GM21515 (cell line): ENCODE measurements around the gene OR5H14.
"Not testable (repeated sequence)": the region's sequence is repeated elsewhere in the genome, so short reads cannot be mapped to it uniquely, and the experiment has no call there.

Experiments used
- ATAC-seq: cut with Tn5 transposase; IDR thresholded peaks from one replicate; pipeline ENCODE4 v1.9.1; 2021; ENCODE audit not compliant: unreplicated experiment

Gene OR5H14

DNA sequence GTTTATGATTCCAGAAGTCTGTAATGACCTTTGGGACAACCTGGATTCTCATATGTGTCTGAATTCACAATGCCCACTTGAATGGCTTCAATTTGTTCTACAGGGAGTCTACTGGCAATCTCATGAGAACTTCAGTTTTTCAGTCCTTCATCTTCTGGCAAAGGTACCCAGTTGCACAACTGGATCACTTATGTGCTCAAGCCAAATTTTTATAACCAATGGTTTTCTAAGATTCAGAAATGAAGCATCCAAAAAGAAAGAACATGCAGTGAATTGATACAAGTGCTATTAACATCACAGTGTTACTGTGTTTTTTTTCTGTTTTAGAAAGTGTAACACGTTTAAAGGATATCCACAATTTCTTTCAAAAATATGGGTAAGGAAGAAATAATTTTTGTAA, at the start of gene OR5H14:
TSS of gene OR5H14 (plus strand) at position 301 of the 400 bp plus-strand sequence. CDS start 1,907 bp downstream, outside the sequence.
- ATAC-seq, result no peak

DNA sequence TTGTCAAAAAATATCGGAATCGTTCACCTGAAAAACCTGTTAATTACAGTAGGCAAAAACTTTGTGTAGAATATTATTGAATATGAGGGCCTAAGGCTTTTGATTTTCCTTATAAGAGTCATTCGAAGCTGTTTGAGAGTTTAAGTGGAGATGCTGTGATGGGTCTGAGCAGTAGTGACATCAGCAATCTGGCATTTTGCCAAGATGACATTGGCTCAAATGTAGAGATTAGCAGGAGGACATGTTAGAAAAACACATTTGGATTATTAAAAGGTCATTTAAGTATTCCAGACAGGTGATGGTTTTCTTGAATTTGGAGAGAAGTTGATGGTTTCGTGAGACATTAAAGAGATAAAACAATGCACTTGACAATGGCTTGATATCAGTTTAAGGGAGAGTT, 47.4 kb upstream of the OR5H14 start:
- ATAC-seq, result no peak

DNA sequence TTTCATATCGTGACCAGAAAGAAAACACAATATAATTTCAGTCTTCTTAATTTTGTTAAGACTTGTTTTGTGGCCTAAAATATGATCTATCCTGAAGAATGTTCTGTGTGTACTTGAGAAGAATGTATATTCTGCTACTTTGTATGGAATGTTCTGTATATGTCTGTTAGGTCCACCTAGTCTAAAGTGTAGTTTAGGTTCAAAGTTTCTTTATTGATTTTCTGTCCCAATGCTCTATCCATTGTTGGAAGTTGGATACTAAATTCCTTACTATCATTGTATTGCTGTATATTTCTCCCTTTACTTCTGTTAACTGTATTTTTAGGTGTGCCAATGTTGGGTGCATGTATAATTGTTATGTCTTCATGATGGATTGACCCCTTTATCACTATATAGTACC, 39.1 kb upstream of the OR5H14 start:
- no peak for ATAC-seq

DNA sequence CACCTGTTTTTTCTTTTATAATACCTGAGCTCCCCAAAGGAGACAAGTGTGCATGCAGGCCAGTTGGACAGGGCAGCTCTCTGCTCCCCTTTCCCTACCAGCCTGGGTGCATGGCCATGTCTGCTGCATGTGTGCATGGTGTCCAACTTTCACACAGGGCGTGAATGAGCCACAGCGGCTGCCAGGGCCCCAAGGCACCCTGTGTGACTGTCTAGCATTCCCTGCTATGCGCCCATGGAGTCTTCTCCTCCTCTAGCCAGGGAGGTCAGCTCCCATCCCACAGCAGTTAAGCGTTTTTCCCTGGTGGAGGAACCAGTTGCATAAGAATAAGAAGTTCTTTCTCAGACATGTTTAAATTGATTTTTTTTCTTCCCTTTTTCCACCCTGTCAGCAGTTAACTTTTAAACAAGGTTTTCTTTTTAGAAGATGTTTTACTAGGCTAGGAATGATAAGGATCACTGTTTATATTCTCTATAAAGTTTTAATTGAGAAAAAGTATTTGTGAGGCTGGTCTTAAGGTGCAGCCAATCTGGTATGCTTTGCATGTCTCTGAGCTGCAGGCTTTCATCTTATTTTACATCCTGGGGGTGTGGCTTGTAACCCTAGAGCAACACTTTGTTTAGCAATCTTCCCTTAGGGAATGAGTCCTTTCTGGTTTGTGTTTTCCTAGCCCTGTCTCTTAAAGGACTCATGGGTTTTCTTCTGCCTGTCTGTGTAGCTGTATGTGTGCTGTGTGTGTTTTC, 37.3 kb upstream of the OR5H14 start:
- no peak for ATAC-seq

DNA sequence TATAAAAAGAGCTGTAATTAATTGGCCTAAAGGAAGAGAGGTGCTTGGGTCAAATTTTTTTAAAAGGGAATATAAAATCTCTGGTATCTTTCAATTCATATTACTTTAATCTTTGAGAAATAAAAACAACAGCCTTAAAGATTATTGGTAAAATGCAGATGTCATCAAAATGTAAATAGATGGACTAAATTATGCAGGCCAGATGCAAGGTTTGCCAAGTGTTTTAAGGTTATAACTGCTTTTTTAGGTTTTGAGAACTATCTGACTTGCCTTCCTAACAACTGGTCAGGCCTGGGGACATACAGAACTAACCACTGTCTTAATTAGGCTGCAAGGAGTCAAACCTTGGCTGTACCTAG, 36.8 kb upstream of the OR5H14 start:
- no peak for ATAC-seq

DNA sequence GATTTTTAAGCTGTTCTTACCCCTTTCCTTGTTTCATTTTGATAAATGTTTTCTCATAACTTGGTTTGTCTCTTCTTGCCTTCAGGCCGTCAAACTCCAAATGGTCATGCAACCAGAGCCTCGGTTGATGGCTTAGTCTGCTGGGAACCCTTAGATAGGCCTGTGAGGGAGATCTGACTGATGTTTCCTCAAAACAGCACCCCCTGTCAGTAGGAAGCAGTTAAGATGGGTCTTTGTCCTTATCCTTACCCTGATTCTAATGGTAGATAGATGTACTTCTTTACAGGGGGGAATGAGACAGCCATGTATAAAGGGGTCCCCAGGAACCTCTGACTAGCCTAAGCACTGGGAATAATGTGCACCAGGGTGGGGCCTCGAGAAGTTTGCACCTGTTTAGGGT, 33.0 kb upstream of the OR5H14 start:
- no peak for ATAC-seq

DNA sequence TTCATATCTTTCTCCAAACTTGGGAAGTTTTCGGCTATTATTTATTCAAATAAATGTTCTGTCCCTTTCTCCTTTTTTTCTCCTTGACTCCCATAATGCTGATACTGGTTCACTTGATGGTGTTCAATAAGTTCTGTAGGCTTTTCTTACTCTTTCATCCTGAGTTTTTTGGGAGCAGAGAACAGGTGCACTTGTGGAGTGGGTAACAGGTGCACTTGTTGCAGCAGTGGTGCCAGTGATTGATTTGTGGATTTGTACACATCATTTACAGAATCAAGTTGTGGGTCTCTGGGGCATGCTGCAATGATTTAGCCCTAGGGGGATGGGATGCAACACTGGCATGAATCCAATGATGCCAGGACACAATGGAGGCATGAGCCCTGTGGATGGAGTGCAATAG, 31.6 kb upstream of the OR5H14 start:
- no peak for ATAC-seq

DNA sequence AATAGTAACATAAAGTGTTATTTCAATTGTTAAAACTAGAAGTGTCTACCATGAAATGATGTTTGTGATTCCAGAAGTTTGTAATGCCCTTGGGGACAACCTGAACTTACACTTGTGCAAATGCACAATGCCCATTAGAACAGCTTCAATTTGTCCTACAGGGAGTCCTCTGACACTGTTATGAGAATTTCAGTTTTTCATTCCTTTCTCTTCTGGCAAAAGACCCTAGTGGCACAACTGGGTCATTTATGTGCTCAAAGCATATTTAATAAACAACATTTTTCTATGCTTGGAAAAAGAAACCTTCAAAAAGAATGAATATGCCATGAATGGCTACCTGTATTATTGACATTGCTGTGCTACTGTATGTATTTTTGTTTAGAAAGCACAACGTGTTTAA, 16.9 kb upstream of the OR5H14 start, which contains the start of gene OR5H1:
TSS of gene OR5H1 (plus strand) at position 301 of the 400 bp plus-strand sequence. CDS start 1,977 bp downstream, outside the sequence.
- no peak for ATAC-seq

DNA sequence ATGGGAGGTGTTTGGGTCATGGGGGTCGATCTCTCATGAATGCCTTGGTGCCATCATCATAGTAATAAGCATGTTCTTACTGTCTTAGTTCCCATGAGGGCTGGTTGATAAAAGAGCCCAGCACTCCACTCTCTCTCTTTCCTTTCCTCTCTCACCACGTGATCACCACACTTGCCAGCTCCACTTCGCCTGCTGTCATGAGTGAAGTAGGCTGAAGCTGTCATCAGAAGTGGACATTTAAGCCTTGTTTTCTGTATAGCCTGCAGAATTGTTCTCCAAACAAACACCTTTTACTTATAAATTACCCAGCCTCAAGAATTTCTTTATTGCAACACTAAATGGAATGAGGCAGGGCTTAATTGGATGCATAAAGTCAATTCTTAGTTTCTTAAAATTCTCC, 10.6 kb upstream of the OR5H14 start:
- ATAC-seq, result no peak

DNA sequence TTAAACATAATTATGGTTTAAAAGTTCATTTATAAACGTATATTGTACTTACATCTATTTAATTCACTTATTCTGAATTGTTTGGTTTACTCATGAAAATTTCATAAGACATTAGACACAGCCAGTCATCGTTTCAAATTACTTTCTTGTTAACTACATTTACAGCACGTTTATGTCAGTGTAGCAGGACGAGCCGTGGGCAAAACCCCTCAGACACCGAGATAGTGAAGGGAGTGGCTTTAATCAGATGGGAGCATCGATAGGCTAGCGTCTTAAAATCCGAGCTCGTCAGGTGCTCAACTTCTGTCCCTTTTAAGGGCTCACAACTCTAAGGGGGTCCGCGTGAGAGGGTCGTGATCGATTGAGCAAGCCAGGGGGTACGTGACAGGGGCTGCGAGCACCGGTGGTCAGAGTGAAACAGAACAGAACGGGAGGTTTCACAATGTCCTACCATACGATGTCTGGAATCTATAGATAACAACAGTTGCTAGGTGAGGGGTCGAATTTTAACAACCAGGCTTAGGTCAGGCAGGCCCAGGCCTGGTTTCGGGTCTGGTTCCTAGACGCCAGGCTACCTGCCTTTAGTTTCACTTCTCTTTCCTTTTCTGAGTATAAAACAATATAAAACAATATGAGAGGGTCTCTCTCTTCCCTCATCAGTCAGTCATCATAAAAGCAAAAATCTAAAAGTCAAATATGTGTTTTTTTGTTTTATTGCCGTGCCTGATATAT, 9.3 kb upstream of the OR5H14 start:
- ATAC-seq, result not testable (repeated sequence)

DNA sequence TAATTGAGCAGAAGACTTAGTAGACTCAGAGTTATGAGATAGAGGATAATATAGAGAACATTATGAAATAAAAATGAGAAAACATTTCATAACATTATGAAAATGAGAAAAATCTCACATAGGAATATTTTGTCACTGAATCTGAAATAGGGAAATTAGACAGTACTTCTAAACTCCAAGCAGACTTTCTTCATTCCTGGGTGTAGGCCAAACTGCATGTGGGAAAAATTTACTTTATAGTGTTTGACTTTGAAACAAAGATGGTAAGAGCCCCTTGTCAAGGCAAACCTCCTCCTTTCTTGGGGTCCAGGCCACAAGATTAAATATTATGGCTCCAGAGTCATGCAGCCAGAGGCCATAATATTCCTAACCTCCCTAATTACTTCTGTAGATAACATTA, 6.7 kb upstream of the OR5H14 start:
- ATAC-seq, result no peak

DNA sequence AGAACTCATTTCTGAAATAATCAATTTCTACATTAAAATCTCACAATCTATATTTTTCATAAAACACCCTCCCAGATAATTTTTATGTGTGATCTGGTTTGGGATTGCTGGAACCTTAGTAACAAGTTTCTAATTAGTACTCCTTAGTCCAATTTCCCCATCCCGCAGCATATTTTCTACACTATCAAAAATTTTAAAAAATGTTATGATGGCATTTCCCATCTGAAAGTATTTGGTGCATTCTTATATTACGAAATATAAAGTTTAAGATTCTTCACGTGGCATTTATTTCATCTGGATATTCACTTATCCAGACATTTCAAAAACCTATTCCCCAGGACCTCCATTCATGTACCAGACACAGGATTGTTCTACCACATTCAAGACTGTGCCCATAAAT, 1.5 kb downstream of the OR5H14 start:
- no peak for ATAC-seq

DNA sequence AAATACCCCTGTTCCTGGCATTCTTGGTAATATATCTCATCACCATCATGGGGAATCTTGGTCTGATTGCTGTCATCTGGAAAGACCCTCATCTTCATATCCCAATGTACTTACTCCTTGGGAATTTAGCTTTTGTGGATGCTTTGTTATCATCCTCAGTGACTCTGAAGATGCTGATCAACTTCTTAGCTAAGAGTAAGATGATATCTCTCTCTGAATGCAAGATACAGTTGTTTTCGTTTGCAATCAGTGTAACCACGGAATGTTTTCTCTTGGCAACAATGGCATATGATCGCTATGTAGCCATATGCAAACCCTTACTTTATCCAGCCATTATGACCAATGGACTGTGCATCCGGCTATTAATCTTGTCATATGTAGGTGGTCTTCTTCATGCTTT, 2.2 kb downstream of the OR5H14 start:
- not testable (repeated sequence) for ATAC-seq

DNA sequence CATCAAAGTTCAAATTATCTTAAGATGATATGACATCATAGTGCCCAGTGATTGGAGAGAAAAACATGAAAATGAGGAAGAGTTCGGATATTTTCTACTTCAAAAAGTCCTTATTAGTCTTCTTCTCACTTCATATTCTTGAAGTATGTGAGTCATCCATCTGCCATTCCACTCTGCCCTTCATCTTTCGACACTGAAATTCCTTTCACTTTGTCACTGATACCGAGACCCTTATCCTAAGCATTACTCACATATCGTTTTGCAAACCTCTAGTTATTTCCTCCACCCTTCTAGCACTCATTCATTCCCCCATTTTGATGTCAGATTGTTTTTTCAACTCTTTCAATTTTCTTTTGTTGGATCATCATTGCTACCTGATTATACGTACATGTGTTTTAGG, 4.0 kb downstream of the OR5H14 start:
- ATAC-seq, result no peak

DNA sequence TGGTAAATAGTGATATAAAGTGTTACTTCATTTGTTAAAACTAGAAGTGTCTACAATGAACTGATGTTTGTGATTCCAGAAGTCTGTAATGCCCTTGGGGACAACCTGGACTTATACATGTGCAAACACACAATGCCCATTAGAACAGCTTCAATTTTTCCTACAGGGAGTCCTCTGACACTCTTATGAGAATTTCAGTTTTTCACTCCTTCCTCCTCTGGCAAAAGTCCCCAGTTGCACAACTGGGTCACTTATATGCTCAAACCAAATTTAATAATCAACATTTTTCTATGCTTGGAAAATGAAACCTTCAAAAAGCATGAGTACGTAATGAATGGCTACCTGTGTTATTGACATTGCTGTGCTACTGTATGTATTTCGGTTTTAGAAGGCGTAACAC, 19.1 kb downstream of the OR5H14 start, which contains the start of gene OR5H15:
TSS of gene OR5H15 (plus strand) at position 301 of the 400 bp plus-strand sequence. CDS start 2,004 bp downstream, outside the sequence.
- no peak for ATAC-seq

DNA sequence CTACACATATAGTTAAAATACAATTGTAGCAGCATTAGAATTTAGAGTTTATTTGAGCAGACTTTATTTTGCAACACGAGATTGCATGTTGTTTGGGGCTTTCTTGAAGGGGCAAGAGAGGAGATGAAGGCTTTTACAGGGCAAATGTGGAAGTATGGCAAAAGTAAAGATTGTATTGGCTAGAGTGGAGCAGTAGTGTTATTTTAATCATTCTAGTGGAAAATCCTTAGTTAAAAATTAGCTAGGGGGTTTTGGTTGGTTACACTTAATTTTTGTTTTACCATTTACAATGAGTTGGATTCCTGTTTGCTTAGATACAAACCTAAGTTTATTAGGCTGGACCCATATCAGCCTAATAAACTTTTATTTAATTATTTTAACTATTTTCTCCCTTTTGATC, 23.8 kb downstream of the OR5H14 start:
- no peak for ATAC-seq

DNA sequence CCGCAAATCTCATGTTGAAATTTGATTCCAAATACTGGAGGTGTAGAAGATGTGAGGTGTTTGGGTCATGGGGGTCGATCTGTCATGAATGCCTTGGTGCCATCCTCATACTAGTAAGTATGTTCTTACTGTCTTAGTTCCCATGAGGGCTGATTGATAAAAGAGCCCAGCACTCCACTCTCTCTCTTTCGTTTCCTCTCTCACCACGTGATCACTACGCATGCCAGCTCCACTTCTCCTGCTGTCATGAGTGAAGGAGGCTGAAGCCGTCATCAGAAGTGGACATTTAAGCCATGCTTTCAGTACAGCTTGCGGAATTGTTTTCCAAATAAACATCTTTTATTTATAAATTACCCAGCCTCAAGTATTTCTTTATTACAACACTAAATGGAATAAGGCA, 25.3 kb downstream of the OR5H14 start:
- no peak for ATAC-seq

DNA sequence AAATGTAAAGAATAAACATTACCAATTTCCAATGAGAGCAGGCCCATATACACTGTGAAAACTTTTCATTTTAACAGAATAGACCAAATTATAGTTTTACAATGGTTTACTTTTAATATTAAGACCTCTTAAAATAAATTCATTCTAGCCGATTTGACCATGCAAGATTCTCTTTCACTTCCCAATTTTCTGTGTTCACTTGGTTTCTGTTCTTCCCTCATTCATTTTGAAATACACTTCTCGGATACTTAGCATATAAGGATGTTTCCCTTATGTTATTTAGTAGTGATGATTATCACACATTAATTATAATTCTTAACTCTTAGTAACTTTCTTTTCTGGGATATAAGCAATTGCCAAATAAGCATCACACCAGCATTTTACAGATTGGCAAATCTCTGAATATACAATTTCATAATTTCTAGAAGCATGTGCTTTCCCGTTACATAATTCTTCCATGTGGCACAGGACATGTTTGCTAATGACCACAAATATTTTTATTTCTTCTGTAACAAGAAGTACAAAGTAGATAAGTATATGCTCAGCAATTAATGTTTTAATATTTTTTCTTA, 33.1 kb downstream of the OR5H14 start:
- ATAC-seq, result no peak

DNA sequence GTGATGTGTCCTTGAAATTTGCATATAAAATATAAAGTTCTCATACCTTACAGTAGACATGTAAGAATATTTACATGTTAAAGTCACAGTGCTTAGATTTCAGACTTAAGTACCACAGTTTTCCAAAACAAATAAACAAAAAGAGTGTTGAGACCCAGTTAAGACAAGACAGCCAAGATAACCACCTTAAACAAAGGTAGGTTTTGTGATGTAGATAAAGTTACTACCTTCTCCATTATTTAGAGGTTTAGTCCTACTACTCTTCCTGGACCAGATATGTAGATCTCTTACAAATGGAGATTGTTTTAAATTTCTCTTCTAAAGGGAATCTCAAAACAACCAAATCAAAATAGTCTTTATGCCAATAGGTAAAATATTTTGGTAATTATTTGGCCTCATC, 34.9 kb downstream of the OR5H14 start:
- ATAC-seq, result no peak

DNA sequence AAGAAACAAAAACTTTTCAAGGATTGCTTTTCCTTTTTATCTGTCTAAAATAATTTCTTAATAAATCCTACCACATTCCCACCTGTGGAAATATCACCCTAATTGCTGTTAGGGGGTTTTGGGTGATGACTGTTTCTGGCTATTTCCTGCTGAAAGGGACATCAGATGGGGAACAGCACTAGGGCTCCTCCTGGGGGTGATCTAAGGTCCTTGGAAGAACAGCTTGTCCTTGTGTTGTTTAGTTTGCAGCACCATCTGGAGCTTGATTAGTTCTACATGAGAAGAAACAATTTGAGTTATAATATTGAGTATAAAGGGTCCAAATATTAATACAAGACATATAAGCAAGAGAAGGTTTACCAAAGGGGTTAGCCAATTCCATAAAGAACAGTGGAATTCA, 37.9 kb downstream of the OR5H14 start:
- ATAC-seq, result no peak

DNA sequence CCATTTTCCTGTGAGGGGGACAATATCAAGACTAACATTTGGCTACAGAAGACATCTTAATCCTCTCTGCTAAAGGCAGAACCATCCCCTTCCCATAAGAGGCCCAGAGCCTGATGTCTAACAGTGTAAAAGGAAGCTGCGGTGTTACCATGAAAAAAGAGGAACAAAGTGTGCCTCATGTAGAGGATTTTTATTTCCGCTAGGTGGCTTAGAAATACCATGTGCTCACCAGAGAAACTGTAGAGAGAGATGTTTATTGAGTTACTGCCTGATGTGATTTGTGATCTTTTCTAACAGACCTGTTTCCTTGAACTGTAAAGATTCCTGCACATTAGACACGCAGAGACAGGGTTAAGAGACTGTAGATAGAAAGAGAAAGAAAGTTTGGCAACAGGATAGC, 41.3 kb downstream of the OR5H14 start:
- peak; percentile 94 for ATAC-seq

DNA sequence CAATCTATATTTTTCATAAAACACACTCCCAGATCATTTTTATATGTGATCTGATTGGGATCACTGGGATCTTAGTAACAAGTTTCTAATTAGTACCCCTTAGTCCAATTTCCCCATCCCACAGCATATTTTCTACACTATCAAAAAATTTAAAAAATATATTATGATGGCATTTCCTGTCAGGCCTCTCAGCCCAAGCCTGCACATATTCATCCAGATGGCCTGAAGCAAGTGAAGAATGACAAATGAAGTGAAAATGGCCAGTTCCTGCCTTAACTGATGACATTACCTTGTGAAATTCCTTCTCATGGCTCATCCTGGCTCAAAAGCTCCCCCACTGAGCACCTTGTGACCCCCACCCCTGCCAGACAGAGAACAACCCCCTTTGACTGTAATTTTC, 43.6 kb downstream of the OR5H14 start:
- ATAC-seq, result not testable (repeated sequence)
